SU-DHL-6 (cell line): Measurements from ENCODE around the gene DRAXIN.

ENCODE experiments used
- H2AFZ ChIP-seq: fragments of 200-600 bp; sonication (generic); 2 replicates; pipeline ENCODE4 v1.6.1; 2014; ENCODE audit warnings: low read depth, mild to moderate bottlenecking, moderate library complexity, mixed read lengths, antibody characterized with exemption, low read length; ENCODE audit not compliant: severe bottlenecking
- H3F3A ChIP-seq: fragments of 200-600 bp; shearing (Covaris generic); 2 replicates; pipeline ENCODE4 v1.6.0; 2016; ENCODE audit warnings: antibody characterized with exemption, mild to moderate bottlenecking; ENCODE audit not compliant: insufficient read depth
- H3K27ac ChIP-seq: fragments of 200-600 bp; sonication (generic); 2 replicates; pipeline ENCODE4 v1.5.1; 2016; ENCODE audit warnings: low read depth, mild to moderate bottlenecking, low read length, moderate library complexity, mixed read lengths
- H3K27me3 ChIP-seq: fragments of 200-600 bp; sonication (generic), shearing (Covaris generic); 2 replicates; pipeline ENCODE4 v1.6.0; 2014; ENCODE audit warnings: mild to moderate bottlenecking, low read length
- H3K36me3 ChIP-seq: fragments of 200-600 bp; sonication (generic); 2 replicates; pipeline ENCODE4 v1.6.1; 2014; ENCODE audit warnings: mild to moderate bottlenecking, low read length, mixed read lengths
- H3K4me2 ChIP-seq: fragments of 300-600, 200-600 bp; shearing (Covaris generic), sonication (generic); 2 replicates; pipeline ENCODE4 v1.6.0; 2014; ENCODE audit warnings: low read length, low read depth, mild to moderate bottlenecking; ENCODE audit not compliant: poor library complexity, severe bottlenecking
- H3K4me3 ChIP-seq: fragments of 200-600 bp; sonication (generic); 2 replicates; pipeline ENCODE4 v1.5.1; 2014; ENCODE audit warnings: antibody characterized with exemption, low read length, mild to moderate bottlenecking, mixed read lengths; ENCODE audit not compliant: insufficient read depth, poor library complexity, severe bottlenecking
- H3K79me2 ChIP-seq: fragments of 200-600 bp; sonication (generic); 2 replicates; pipeline ENCODE4 v1.6.1; 2014; ENCODE audit warnings: mild to moderate bottlenecking, low read length, moderate library complexity; ENCODE audit not compliant: insufficient read depth
- H3K9ac ChIP-seq: fragments of 200-600 bp; sonication (generic); 2 replicates; pipeline ENCODE4 v1.7.0; 2014; ENCODE audit warnings: mild to moderate bottlenecking, low read length
- H3K9me2 ChIP-seq: fragments of 200-600 bp; sonication (generic); replicated peaks from 2 replicates; pipeline ENCODE4 v1.6.1; 2014; ENCODE audit warnings: low read length; ENCODE audit not compliant: insufficient read depth
- H3K9me3 ChIP-seq: fragments of 200-600 bp; sonication (generic); 2 replicates; pipeline ENCODE4 v1.6.1; 2014; ENCODE audit warnings: low read length, mixed read lengths; ENCODE audit not compliant: insufficient read depth
- H4K20me1 ChIP-seq: fragments of 200-600 bp; sonication (generic); 2 replicates; pipeline ENCODE4 v1.6.1; 2014; ENCODE audit warnings: low read depth, mild to moderate bottlenecking, antibody characterized with exemption, low read length, moderate library complexity, mixed read lengths
- CTCF ChIP-seq: fragments of 200-600 bp; sonication (generic); IDR thresholded peaks from one replicate; pipeline ENCODE4 v1.5.1; 2017; ENCODE audit warnings: antibody characterized with exemption, mild to moderate bottlenecking, low read length, moderate library complexity; ENCODE audit not compliant: insufficient read depth, poor library complexity, severe bottlenecking
- EZH2phosphoT487 ChIP-seq: fragments of 200-600 bp; sonication (generic), shearing (Covaris generic); conservative IDR thresholded peaks from 2 replicates; pipeline ENCODE4 v1.6.1; 2018; ENCODE audit warnings: mild to moderate bottlenecking, antibody characterized with exemption, low read length, moderate library complexity, mixed read lengths

Gene DRAXIN

GRCh38 chr1:11701551-11701961, 10.0 kb downstream of the DRAXIN start:
- Histone ChIP-seq H3K27me3 (no peaks in the 10 kb centered on the region), H3F3A (no peaks in the 10 kb centered on the region), H4K20me1 (no peaks in the 10 kb centered on the region), H3K9ac (no peak overlapping the region), H3K79me2 (no peaks in the 10 kb centered on the region), H3K27ac (no peak overlapping the region), H3K4me2 (no peak overlapping the region), H3K9me2 (no peaks in the 10 kb centered on the region), H3K36me3 (no peaks in the 10 kb centered on the region), H3K9me3 (no peaks in the 10 kb centered on the region), H2AFZ (no peak overlapping the region), H3K4me3 (no peak overlapping the region)
- TF ChIP-seq EZH2phosphoT487, result no peak
- TF ChIP-seq CTCF, result no peak

- Histone ChIP-seq H3K9me3 (no peaks in the 10 kb centered on the region), H3F3A (no peaks in the 10 kb centered on the region), H3K9me2 (no peaks in the 10 kb centered on the region), H4K20me1 (no peaks in the 10 kb centered on the region), H3K79me2 (no peaks in the 10 kb centered on the region), H3K4me3 (no peak overlapping the region), H3K27me3 (no peaks in the 10 kb centered on the region), H3K27ac (no peak overlapping the region), H3K36me3 (no peaks in the 10 kb centered on the region), H2AFZ (no peak overlapping the region), H3K4me2 (no peak overlapping the region), H3K9ac (no peak overlapping the region)
- TF ChIP-seq EZH2phosphoT487 (no peak), CTCF (no peak)
These were observed 10.7 kb downstream of the DRAXIN start for GRCh38 chr1:11701981-11702803.

- no peak for TF ChIP-seq EZH2phosphoT487
- H3K4me3 ChIP-seq, result no peak overlapping the region
- no peaks in the 10 kb centered on the region for H3K27me3 ChIP-seq
- no peak overlapping the region for H3K27ac ChIP-seq
- H2AFZ ChIP-seq, result no peak overlapping the region
- H3K9me3 ChIP-seq, result no peaks in the 10 kb centered on the region
- H3K9ac ChIP-seq, result no peak overlapping the region
- H3F3A ChIP-seq, result no peaks in the 10 kb centered on the region
- no peaks in the 10 kb centered on the region for H3K79me2 ChIP-seq
- no peak overlapping the region for H3K4me2 ChIP-seq
- H3K9me2 ChIP-seq, result no peaks in the 10 kb centered on the region
- H3K36me3 ChIP-seq, result no peaks in the 10 kb centered on the region
- no peaks in the 10 kb centered on the region for H4K20me1 ChIP-seq
These were observed 12.1 kb downstream of the DRAXIN start for GRCh38 chr1:11703357-11704193.

- Histone ChIP-seq H3K9ac (no peak overlapping the region), H3F3A (no peaks in the 10 kb centered on the region), H3K4me2 (no peak overlapping the region), H2AFZ (no peak overlapping the region), H3K27ac (no peak overlapping the region), H3K9me2 (no peaks in the 10 kb centered on the region), H4K20me1 (no peaks in the 10 kb centered on the region), H3K79me2 (no peaks in the 10 kb centered on the region), H3K27me3 (no peaks in the 10 kb centered on the region), H3K4me3 (no peak overlapping the region), H3K36me3 (no peaks in the 10 kb centered on the region), H3K9me3 (no peaks in the 10 kb centered on the region)
- TF ChIP-seq EZH2phosphoT487 (no peak), CTCF (no peak)
These were observed 12.7 kb downstream of the DRAXIN start for GRCh38 chr1:11704194-11704529.
